Smooth muscle cell (in vitro differentiated cells): ENCODE results near the gene PXT1. TPM values are rescaled to one million over a fixed set of nuclear protein-coding genes. Genes with fewer than 3 reads are reported as not detected.

ENCODE experiments used
- DNase-seq: peaks from one replicate; lab custom pipeline; 2025; ENCODE audit not compliant: unreplicated experiment; lab: John Stamatoyannopoulos, UW
- H2AFZ ChIP-seq: fragments of 200-600 bp; sonication (generic); 2 replicates; pipeline ENCODE4 v1.6.0; 2016; ENCODE audit warnings: antibody characterized with exemption, low read depth, mild to moderate bottlenecking
- H3F3A ChIP-seq: fragments of 200-600 bp; sonication (generic); 2 replicates; pipeline ENCODE4 v1.6.0; 2017; ENCODE audit warnings: antibody characterized with exemption, low read depth
- H3K27ac ChIP-seq: fragments of 200-600 bp; sonication (generic); 2 replicates; pipeline ENCODE4 v1.5.1; 2016; ENCODE audit warnings: low read depth, mild to moderate bottlenecking
- H3K27me3 ChIP-seq: fragments of 200-600 bp; sonication (generic); 2 replicates; pipeline ENCODE4 v1.6.1; 2016; ENCODE audit warnings: low read depth, mild to moderate bottlenecking
- H3K36me3 ChIP-seq: fragments of 200-600 bp; sonication (generic); 2 replicates; pipeline ENCODE4 v1.5.1; 2016; ENCODE audit warnings: low read depth
- H3K4me1 ChIP-seq: fragments of 200-600 bp; sonication (generic); 2 replicates; pipeline ENCODE4 v1.5.1; 2016; ENCODE audit warnings: low read depth
- H3K4me2 ChIP-seq: fragments of 200-600 bp; sonication (generic); 2 replicates; pipeline ENCODE4 v1.6.0; 2016; ENCODE audit warnings: mild to moderate bottlenecking
- H3K4me3 ChIP-seq: fragments of 200-600 bp; sonication (generic); 2 replicates; pipeline ENCODE4 v1.5.1; 2016; ENCODE audit warnings: mild to moderate bottlenecking
- H3K79me2 ChIP-seq: fragments of 200-600 bp; sonication (generic); 2 replicates; pipeline ENCODE4 v1.6.0; 2016; ENCODE audit warnings: low read depth, mild to moderate bottlenecking
- H3K9ac ChIP-seq: fragments of 200-600 bp; sonication (generic); 2 replicates; pipeline ENCODE4 v1.6.0; 2016; ENCODE audit warnings: low read depth
- H3K9me3 ChIP-seq: fragments of 200-600 bp; sonication (generic); replicated peaks from 2 replicates; pipeline ENCODE4 v1.5.1; 2016; ENCODE audit warnings: low read depth
- H4K20me1 ChIP-seq: fragments of 200-600 bp; sonication (generic); 2 replicates; pipeline ENCODE4 v1.6.0; 2016; ENCODE audit warnings: low read depth
- WGBS: methylation state at CpG from one replicate; pipeline ENCODE4 v1.1.7; 2016; ENCODE audit warnings: low lambda C conversion rate; 5-methylcytosine and 5-hydroxymethylcytosine counted together
- polyA plus RNA-seq: library from polyadenylated mRNA; unstranded; fragments of >200 nt; fragmentation: Nextera tagmentation; extraction: Ambion mirVana; gene quantifications from 2 replicates; pipeline ENCODE4 v1.2.1, GENCODE V29; 2016
- total RNA-seq: library from RNA; depleted of rRNA; stranded (reverse); fragments of >200 nt; gene quantifications from 2 replicates; pipeline ENCODE4 v1.2.3, GENCODE V29; 2014
- TF ChIP-seq, protein P1 (sequence below): fragments of 200-600 bp; sonication (generic); IDR thresholded peaks from 2 replicates; pipeline ENCODE4 v1.5.1; 2017; ENCODE audit warnings: borderline replicate concordance, mild to moderate bottlenecking, antibody characterized with exemption; ENCODE audit not compliant: insufficient read depth, poor library complexity, severe bottlenecking

PXT1 gene
- total and polyA plus RNA-seq, 2 experiments from 2014 or later, result not detected

DNA sequence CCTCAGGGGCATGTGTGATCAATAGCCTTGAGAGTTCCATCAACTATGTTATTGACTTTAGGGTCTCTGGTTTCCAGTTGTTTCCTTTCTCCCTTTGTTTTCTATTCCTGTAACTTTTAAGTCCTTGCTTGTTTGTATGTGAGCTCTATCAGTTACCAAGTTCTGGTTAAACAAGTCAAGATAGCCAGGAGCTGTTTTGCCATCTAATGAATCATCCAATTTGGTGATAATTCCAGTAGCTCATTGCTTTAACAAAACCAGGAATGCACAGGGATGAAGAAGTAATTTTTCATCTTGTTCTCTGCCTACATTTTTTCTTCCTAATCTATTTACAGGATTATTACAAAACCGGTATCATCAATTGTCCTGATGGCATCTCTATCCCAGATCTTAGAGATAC, 36.6 kb upstream of the PXT1 start:
- H3K27ac ChIP-seq, result no peak overlapping the region
- DNase-seq, result no peak
- H3K4me1 ChIP-seq, result no peaks in the 10 kb centered on the region
- H3K79me2 ChIP-seq, result peaks cover 4% of the 10 kb centered on the region
- no peak overlapping the region for H3K4me3 ChIP-seq
- no peaks in the 10 kb centered on the region for H3K27me3 ChIP-seq
- H3K9me3 ChIP-seq, result no peaks in the 10 kb centered on the region
- no peak overlapping the region for H3K4me2 ChIP-seq
- TF ChIP-seq, protein P1, sequence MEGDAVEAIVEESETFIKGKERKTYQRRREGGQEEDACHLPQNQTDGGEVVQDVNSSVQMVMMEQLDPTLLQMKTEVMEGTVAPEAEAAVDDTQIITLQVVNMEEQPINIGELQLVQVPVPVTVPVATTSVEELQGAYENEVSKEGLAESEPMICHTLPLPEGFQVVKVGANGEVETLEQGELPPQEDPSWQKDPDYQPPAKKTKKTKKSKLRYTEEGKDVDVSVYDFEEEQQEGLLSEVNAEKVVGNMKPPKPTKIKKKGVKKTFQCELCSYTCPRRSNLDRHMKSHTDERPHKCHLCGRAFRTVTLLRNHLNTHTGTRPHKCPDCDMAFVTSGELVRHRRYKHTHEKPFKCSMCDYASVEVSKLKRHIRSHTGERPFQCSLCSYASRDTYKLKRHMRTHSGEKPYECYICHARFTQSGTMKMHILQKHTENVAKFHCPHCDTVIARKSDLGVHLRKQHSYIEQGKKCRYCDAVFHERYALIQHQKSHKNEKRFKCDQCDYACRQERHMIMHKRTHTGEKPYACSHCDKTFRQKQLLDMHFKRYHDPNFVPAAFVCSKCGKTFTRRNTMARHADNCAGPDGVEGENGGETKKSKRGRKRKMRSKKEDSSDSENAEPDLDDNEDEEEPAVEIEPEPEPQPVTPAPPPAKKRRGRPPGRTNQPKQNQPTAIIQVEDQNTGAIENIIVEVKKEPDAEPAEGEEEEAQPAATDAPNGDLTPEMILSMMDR, result no peak
- peaks cover 12% of the 10 kb centered on the region for H3K36me3 ChIP-seq
- H4K20me1 ChIP-seq, result peaks cover 56% of the 10 kb centered on the region
- H3F3A ChIP-seq, result no peaks in the 10 kb centered on the region
- H2AFZ ChIP-seq, result no peak overlapping the region
- 88% methylated on average over 1 of the region's 1 CpG for WGBS
- H3K9ac ChIP-seq, result no peak overlapping the region

DNA sequence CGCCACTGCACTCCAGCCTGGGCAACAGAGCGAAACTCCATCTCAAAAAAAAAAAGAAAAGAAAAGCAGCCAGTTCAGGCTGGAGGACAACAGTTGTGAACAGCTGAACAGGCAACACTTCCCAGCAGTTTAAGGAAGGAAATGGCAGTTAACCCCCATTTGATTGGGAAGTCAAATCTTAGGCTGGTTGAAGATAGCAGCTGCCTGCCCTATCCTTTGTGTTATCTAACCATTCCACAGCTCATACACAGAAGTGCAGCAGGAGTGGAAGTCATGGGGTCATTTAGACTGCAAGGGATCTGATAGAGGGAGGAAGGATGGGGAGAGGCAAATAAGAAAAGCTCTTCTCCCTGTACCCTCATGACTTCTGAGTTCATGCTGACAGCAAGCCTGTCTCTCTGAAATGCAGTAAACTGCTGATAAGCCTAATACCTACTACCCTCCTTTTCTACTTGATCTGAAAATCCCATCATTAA, 35.4 kb upstream of the PXT1 start:
- Histone ChIP-seq H2AFZ (no peak overlapping the region), H3K36me3 (peaks cover 12% of the 10 kb centered on the region), H3K27me3 (no peaks in the 10 kb centered on the region), H3K9me3 (no peaks in the 10 kb centered on the region), H3K4me3 (no peak overlapping the region), H3K79me2 (peaks cover 4% of the 10 kb centered on the region), H3K27ac (no peak overlapping the region), H3F3A (no peaks in the 10 kb centered on the region), H3K4me2 (no peak overlapping the region), H4K20me1 (peaks cover 66% of the 10 kb centered on the region), H3K4me1 (no peaks in the 10 kb centered on the region), H3K9ac (no peak overlapping the region)
- 100% methylated on average over 2 of the region's 2 CpGs for WGBS
- no peak for DNase-seq
- TF ChIP-seq, protein P1, result no peak

GRCh38 chr6:36469946-36470345, 27.3 kb upstream of the PXT1 start:
- H3K4me3 ChIP-seq, result no peak overlapping the region
- 99% methylated on average over 3 of the region's 3 CpGs for WGBS
- peaks cover 83% of the 10 kb centered on the region for H4K20me1 ChIP-seq
- H3K79me2 ChIP-seq, result peaks cover 62% of the 10 kb centered on the region
- H3K9me3 ChIP-seq, result no peaks in the 10 kb centered on the region
- DNase-seq, result no peak
- H3K4me1 ChIP-seq, result no peaks in the 10 kb centered on the region
- peaks cover 5% of the 10 kb centered on the region for H3K36me3 ChIP-seq
- no peaks in the 10 kb centered on the region for H3F3A ChIP-seq
- H2AFZ ChIP-seq, result no peak overlapping the region
- H3K27ac ChIP-seq, result no peak overlapping the region
- H3K27me3 ChIP-seq, result no peaks in the 10 kb centered on the region
- TF ChIP-seq, protein P1, result no peak
- H3K9ac ChIP-seq, result no peak overlapping the region
- H3K4me2 ChIP-seq, result no peak overlapping the region

DNA sequence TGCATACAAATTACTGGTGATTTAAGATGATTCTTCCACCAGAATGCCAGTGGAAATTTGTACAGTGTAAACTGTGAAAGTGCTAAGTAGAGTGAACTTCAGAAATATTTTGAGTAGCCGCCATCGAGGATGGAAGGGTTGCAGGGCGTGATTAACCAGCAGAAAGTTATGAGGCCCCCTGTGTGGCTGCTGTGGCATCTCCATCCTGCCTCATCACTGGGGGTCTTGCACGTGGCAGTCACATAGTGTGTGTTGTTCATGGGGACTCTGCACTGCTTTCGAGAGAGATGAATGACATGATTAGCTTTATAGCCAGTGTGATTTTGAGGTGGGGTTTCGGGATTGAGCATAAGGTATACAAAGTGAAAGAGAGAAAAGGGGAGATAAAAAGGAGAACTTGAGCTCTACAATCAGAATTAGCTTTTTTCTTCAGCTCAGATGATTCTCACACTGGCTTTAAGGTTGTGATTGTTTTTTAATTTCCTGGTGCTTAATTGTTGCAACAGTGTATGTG, 26.6 kb upstream of the PXT1 start:
- Histone ChIP-seq H3K9me3 (no peaks in the 10 kb centered on the region), H2AFZ (no peak overlapping the region), H3K36me3 (peaks cover 5% of the 10 kb centered on the region), H3K79me2 (peaks cover 70% of the 10 kb centered on the region), H3F3A (no peaks in the 10 kb centered on the region), H3K4me1 (no peaks in the 10 kb centered on the region), H4K20me1 (peaks cover 83% of the 10 kb centered on the region), H3K9ac (no peak overlapping the region), H3K27ac (no peak overlapping the region), H3K27me3 (no peaks in the 10 kb centered on the region), H3K4me3 (no peak overlapping the region), H3K4me2 (no peak overlapping the region)
- TF ChIP-seq, protein P1, result no peak
- DNase-seq, result no peak
- WGBS, result 88% methylated on average over 6 of the region's 6 CpGs
